ENCODE results near the gene ALDH16A1. TPM values are rescaled to one million over a fixed set of nuclear protein-coding genes. Genes with fewer than 3 reads are reported as not detected.
A peak's percentile ranks its signal among the peaks of the same experiment; 100 is the strongest.

The ALDH16A1 gene
- total RNA-seq = 44.2 and 46.0 TPM in 2 replicates
- long read RNA-seq = 0 reads

- peaks cover 7% of the 10 kb centered on the region for H3K36me3 Mint-ChIP-seq (ENCODE audit: insufficient read depth)
- no peaks in the 10 kb centered on the region for H3K27me3 Mint-ChIP-seq
- H3K4me1 Mint-ChIP-seq (ENCODE audit: low read depth) = peaks cover 13% of the 10 kb centered on the region
- DNase-seq (ENCODE audit: low spot score, unreplicated experiment) = peak; percentile 97
- TF ChIP-seq CTCF (IDR thresholded peaks at IDR 0.05; ENCODE audit: unreplicated experiment) = no peak
- peak within 1 kb of the TSS; percentile 99 for H3K27ac Mint-ChIP-seq
- H3K9me3 Mint-ChIP-seq (ENCODE audit: low read depth) = no peaks in the 10 kb centered on the region
- H3K4me3 Mint-ChIP-seq (ENCODE audit: low read depth) = peak within 1 kb of the TSS; percentile 83
Measured at GRCh38 chr19:49453013-49453756, at the start of gene ALDH16A1. Gene ALDH16A1, plus strand, starts transcription at chr19:49453225. Its CDS starts 107 bp downstream, at chr19:49453332.

DNA sequence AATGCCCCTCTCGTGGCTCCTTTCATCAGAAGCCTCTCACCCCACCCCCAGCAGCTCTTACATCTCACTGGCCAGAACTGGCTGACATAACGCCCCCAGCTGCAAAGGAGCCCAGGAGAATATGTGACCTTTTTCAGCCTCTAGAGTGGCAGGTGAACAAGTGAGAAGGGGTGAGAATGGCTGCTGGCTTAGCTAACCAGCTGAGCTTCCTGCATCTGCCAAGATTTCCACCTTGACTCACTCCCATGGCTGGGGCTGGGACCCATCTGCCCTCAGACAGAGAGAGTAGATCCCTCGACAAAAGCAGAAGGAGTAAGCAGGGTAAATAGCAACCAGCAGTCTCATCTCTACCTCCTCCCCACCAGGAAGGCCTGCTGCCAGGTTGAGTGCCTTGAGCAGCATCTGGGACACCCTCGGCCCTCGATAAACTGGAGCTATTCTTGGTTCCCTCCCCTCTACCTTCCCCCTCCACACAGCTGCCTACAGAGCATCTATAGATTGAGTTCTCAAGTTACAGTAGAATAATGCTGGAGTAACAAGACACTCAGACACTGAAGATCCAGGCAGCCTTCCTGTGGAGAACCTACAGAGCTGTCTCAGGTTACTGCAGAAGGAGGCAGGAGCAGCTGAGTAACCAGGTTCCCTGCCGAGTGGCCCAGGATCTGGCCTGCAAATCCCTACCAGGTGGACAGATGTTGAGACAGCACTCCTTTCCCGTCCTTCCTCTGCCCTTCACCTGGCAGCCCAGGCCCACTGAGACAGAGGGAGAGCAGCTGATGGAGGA lies 49.4 kb upstream of the ALDH16A1 start:
- Mint-ChIP-seq H3K4me3 (ENCODE audit: low read depth) (no peak overlapping the region), H3K9me3 (ENCODE audit: low read depth) (no peaks in the 10 kb centered on the region), H3K36me3 (ENCODE audit: insufficient read depth) (no peaks in the 10 kb centered on the region), H3K27me3 (peaks cover 22% of the 10 kb centered on the region), H3K4me1 (ENCODE audit: low read depth) (peaks cover 7% of the 10 kb centered on the region), H3K27ac (peak overlapping the region; percentile 76)
- DNase-seq (ENCODE audit: low spot score, unreplicated experiment) = no peak
- no peak for TF ChIP-seq CTCF (IDR thresholded peaks at IDR 0.05; ENCODE audit: unreplicated experiment)

DNA sequence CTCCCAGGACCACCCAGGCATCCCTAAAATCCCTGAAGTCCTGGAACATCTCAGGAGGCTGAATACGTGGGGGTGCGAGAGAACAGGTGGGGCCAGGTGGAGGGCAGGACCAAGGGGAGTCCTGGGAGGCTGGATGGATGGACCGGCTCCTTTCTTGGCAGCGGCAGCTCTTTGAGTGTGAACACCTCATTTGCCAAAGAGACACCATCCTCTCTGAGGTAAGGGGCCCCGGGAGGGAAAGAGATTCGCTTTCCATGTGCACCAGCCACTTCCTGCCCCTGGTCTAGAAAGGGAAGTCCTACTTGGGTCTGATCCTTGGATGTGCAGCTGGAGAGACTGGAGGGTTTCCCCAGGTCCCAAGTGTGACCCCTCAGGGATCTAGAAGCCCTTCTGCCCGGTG lies 45.9 kb upstream of the ALDH16A1 start:
- TF ChIP-seq CTCF (IDR thresholded peaks at IDR 0.05; ENCODE audit: unreplicated experiment) = no peak
- no peak overlapping the region for H3K27ac Mint-ChIP-seq
- peaks cover 7% of the 10 kb centered on the region for H3K4me1 Mint-ChIP-seq (ENCODE audit: low read depth)
- H3K27me3 Mint-ChIP-seq = peaks cover 34% of the 10 kb centered on the region
- H3K4me3 Mint-ChIP-seq (ENCODE audit: low read depth) = no peak overlapping the region
- no peaks in the 10 kb centered on the region for H3K9me3 Mint-ChIP-seq (ENCODE audit: low read depth)
- no peak for DNase-seq (ENCODE audit: low spot score, unreplicated experiment)
- H3K36me3 Mint-ChIP-seq (ENCODE audit: insufficient read depth) = no peaks in the 10 kb centered on the region

- no peak for TF ChIP-seq CTCF (IDR thresholded peaks at IDR 0.05; ENCODE audit: unreplicated experiment)
- no peak overlapping the region for H3K27ac Mint-ChIP-seq
- H3K27me3 Mint-ChIP-seq = peaks cover 39% of the 10 kb centered on the region
- H3K4me3 Mint-ChIP-seq (ENCODE audit: low read depth) = no peak overlapping the region
- no peaks in the 10 kb centered on the region for H3K36me3 Mint-ChIP-seq (ENCODE audit: insufficient read depth)
- H3K9me3 Mint-ChIP-seq (ENCODE audit: low read depth) = no peaks in the 10 kb centered on the region
- DNase-seq (ENCODE audit: low spot score, unreplicated experiment) = no peak
- H3K4me1 Mint-ChIP-seq (ENCODE audit: low read depth) = peaks cover 7% of the 10 kb centered on the region
Measured at GRCh38 chr19:49407482-49408015, 45.5 kb upstream of the ALDH16A1 start.

GRCh38 chr19:49408816-49409440 lies 44.1 kb upstream of the ALDH16A1 start:
- DNase-seq (ENCODE audit: low spot score, unreplicated experiment) = no peak
- Mint-ChIP-seq H3K9me3 (ENCODE audit: low read depth) (no peaks in the 10 kb centered on the region), H3K27ac (no peak overlapping the region), H3K27me3 (peaks cover 51% of the 10 kb centered on the region), H3K36me3 (ENCODE audit: insufficient read depth) (no peaks in the 10 kb centered on the region), H3K4me3 (ENCODE audit: low read depth) (no peak overlapping the region), H3K4me1 (ENCODE audit: low read depth) (peaks cover under 1% of the 10 kb centered on the region)
- TF ChIP-seq CTCF (IDR thresholded peaks at IDR 0.05; ENCODE audit: unreplicated experiment) = no peak

All from progenitor cell of endocrine pancreas (in vitro differentiated cells).